Naive thymus-derived CD4-positive, alpha-beta T cell (primary cell): Measurements from ENCODE around the gene CRYL1. TPM values are rescaled to one million over a fixed set of nuclear protein-coding genes. Genes with fewer than 3 reads are reported as not detected.

Source experiments
- ATAC-seq: fragments of 150-1000 bp; cut with Tn5 transposase; 2 replicates; pipeline ENCODE4 v1.10.0; 2021; ENCODE audit warnings: mild to moderate bottlenecking, moderate library complexity
- CTCF ChIA-PET: fragments of 350-600 bp; sonication (Branson Sonifier 250); formaldehyde crosslinking; loops from one replicate; lab custom pipeline; 2021; ENCODE audit warnings: antibody characterized with exemption; lab: Charles Lee
- POLR2A ChIA-PET: fragments of 350-600 bp; sonication (Branson Sonifier 250); formaldehyde crosslinking; loops from one replicate; lab custom pipeline; 2021; ENCODE audit warnings: antibody characterized with exemption, inconsistent platforms; lab: Charles Lee
- DNase-seq, 9 donors: peaks; one replicate each; pipeline versions ENCODE4 v3.0.0 to v3.0.0-alpha.2; 2020 to 2022; ENCODE audit warnings: mixed read lengths in 1 of 9
- H3K27ac ChIP-seq: one replicate; pipeline ENCODE4 v1.7.0; 2013; ENCODE audit warnings: mild to moderate bottlenecking, low read depth, low read length, moderate library complexity
- H3K27me3 ChIP-seq, 2 donors: one replicate each; pipeline ENCODE4 v1.7.0; 2013; ENCODE audit warnings: low read length in 2 of 2, mild to moderate bottlenecking in 2 of 2, moderate library complexity in 2 of 2; ENCODE audit not compliant: control insufficient read depth in 2 of 2, insufficient read depth in 2 of 2
- H3K36me3 ChIP-seq, 3 experiments: 1 replicate in 2 of 3; 2 replicates in 1 of 3; pipeline ENCODE4 v1.7.0; 2013; ENCODE audit warnings: low read length in 3 of 3, mild to moderate bottlenecking in 3 of 3, moderate library complexity in 1 of 3; ENCODE audit not compliant: insufficient read depth in 3 of 3, control insufficient read depth in 2 of 3
- H3K4me1 ChIP-seq, 2 donors: one replicate each; pipeline ENCODE4 v1.7.0; 2013; ENCODE audit warnings: low read length in 2 of 2, mild to moderate bottlenecking in 2 of 2, moderate library complexity in 1 of 2; ENCODE audit not compliant: control insufficient read depth in 2 of 2, insufficient read depth in 2 of 2
- H3K4me3 ChIP-seq: 2 replicates; pipeline ENCODE4 v1.7.0; 2013; ENCODE audit warnings: mild to moderate bottlenecking, low read length
- H3K9me3 ChIP-seq, 3 experiments: 1 replicate in 2 of 3; 2 replicates in 1 of 3; pipeline ENCODE4 v1.7.0; 2013; ENCODE audit warnings: low read length in 3 of 3; ENCODE audit not compliant: control insufficient read depth in 2 of 3
- H3K27ac Mint-ChIP-seq, 9 donors: one replicate each; pipeline ENCODE4 v1.8.0; 2020 to 2022; ENCODE audit warnings: mixed read lengths in 9 of 9, mild to moderate bottlenecking in 8 of 9, moderate library complexity in 5 of 9, inconsistent platforms in 2 of 9
- H3K27me3 Mint-ChIP-seq, 5 donors: one replicate each; pipeline ENCODE4 v1.8.0; 2021 to 2022; ENCODE audit warnings: mixed read lengths in 5 of 5, mild to moderate bottlenecking in 1 of 5
- H3K36me3 Mint-ChIP-seq, 5 donors: one replicate each; pipeline ENCODE4 v1.8.0; 2020 to 2022; ENCODE audit warnings: mixed read lengths in 5 of 5, mild to moderate bottlenecking in 3 of 5, inconsistent platforms in 1 of 5
- H3K4me1 Mint-ChIP-seq, 7 donors: one replicate each; pipeline ENCODE4 v1.8.0; 2020 to 2022; ENCODE audit warnings: mixed read lengths in 7 of 7, mild to moderate bottlenecking in 3 of 7, inconsistent platforms in 1 of 7
- H3K4me3 Mint-ChIP-seq, 10 donors: one replicate each; pipeline ENCODE4 v1.8.0; 2020 to 2022; ENCODE audit warnings: mild to moderate bottlenecking in 10 of 10, mixed read lengths in 10 of 10, moderate library complexity in 6 of 10, inconsistent platforms in 2 of 10
- H3K9me3 Mint-ChIP-seq, 11 donors: one replicate each; pipeline ENCODE4 v1.8.0; 2020 to 2022; ENCODE audit warnings: mixed read lengths in 11 of 11, mild to moderate bottlenecking in 4 of 11, inconsistent platforms in 1 of 11, moderate library complexity in 1 of 11
- intact Hi-C, 2 donors: fragments of 100-400 bp; cut with micrococcal nuclease; formaldehyde crosslinking; loops; one replicate each; pipeline ENCODE4 v1.15.1; 2023
- polyA plus RNA-seq, 2 donors: library from polyadenylated mRNA; unstranded; fragments of 300-500 nt; fragmentation: Illumina TruSeq; gene quantifications; one replicate each; pipeline ENCODE4 v1.2.3, GENCODE V29; 2021
- total RNA-seq, 6 experiments: library from RNA in 5 of 6; stranded (reverse) in 5 of 6; gene quantifications; 1 replicate in 5 of 6; 2 replicates in 1 of 6; pipeline ENCODE4 v1.2.3 and lab custom pipeline; 2021 to 2026

Gene CRYL1
- total and polyA plus RNA-seq, 7 experiments from 2014 or later: 12.3 to 44.1 (median 18.4) TPM

DNA sequence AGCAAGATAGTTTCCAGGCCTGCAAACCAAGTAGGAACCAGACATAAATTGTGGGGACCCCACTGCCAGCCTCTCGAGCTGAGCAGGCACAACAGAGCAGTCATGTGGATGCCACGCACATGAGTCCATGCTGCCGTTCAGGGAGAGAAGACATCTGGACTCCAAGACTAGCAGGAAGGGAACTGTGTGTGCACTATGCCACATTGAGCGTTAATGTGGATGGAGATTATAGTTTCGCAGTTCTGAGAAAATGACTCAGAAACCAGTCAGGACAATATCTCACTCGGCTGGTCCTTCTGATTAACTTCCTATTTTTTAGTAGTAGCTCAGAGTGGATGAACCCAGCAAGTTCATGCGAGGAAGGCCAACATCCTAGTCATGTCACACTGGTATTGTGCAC, 124.9 kb downstream of the CRYL1 start:
- H3K27ac Mint-ChIP-seq: peak overlapping the region in 1 of 9 donors; percentile 27
- H3K4me1 Mint-ChIP-seq: peaks cover 5 to 19% (median 7%) of the 10 kb centered on the region in 7 donors
- intact Hi-C loops: no loop called here
- no peaks in the 10 kb centered on the region for H3K9me3 ChIP-seq
- no peak overlapping the region for H3K4me3 Mint-ChIP-seq
- peaks cover 0 to 7% (median 0%) of the 10 kb centered on the region in 11 donors for H3K9me3 Mint-ChIP-seq
- peaks cover 0 to 30% (median 15%) of the 10 kb centered on the region in 5 donors for H3K36me3 Mint-ChIP-seq
- no peak overlapping the region for H3K4me3 ChIP-seq
- ChIA-PET CTCF (no interaction called here), POLR2A (no interaction called here)
- H3K27me3 Mint-ChIP-seq: no peaks in the 10 kb centered on the region
- no peak for ATAC-seq
- H3K36me3 ChIP-seq: no peaks in the 10 kb centered on the region
- no peaks in the 10 kb centered on the region for H3K27me3 ChIP-seq
- H3K27ac ChIP-seq: no peak overlapping the region
- no peak for DNase-seq
- no peaks in the 10 kb centered on the region for H3K4me1 ChIP-seq

DNA sequence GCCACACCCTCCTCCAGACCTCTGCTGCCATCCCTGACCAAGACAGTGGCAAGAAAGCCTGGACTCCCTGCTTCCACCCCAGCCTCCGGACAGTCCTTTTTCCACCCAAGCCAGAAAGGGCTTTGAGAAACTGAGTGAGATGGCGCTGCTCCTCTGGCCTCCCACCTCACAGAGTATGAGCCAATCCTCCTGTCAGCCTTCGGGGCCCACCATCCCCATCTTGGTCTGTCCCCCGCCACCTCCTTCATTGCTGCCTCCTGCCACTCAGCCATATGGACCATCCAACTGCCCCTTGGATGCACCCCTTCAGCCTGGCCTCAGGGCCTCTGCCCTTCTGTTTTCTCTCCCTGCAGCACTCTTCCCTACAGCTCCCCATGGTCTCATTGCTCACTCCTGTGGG, 125.7 kb downstream of the CRYL1 start:
- CTCF ChIA-PET: no interaction called here
- ATAC-seq (no peak), DNase-seq (no peak)
- POLR2A ChIA-PET: no interaction called here
- intact Hi-C loops: no loop called here
- Mint-ChIP-seq H3K4me1 (peaks cover 5 to 19% (median 7%) of the 10 kb centered on the region in 7 donors), H3K9me3 (peaks cover 0 to 7% (median 0%) of the 10 kb centered on the region in 11 donors), H3K4me3 (no peak overlapping the region), H3K27ac (peak overlapping the region in 2 of 9 donors; percentile 19 to 83), H3K36me3 (peaks cover 0 to 27% (median 15%) of the 10 kb centered on the region in 5 donors), H3K27me3 (no peaks in the 10 kb centered on the region)
- Histone ChIP-seq H3K27me3 (no peaks in the 10 kb centered on the region), H3K9me3 (no peaks in the 10 kb centered on the region), H3K4me1 (no peaks in the 10 kb centered on the region), H3K27ac (no peak overlapping the region), H3K4me3 (no peak overlapping the region), H3K36me3 (no peaks in the 10 kb centered on the region)

DNA sequence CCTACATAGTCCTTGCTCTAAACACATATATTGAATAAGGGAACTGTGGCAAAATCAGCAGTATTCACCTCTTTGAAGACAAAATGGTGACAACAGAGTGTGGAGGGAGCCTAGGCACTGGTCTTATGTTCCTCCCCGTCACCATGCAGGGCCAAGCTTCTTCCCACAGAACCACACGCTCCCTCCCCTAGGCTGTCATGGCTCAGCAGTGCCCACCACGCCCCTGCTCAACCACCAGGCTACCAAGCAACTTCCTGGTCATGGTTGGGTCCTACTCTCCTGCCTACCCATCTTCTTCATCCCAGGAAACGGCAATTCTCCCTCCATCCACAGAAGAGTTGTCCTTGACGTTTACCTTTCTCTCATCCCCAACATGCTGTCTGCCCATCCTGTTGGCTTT, 126.1 kb downstream of the CRYL1 start:
- ChIA-PET POLR2A (no interaction called here), CTCF (no interaction called here)
- H3K9me3 Mint-ChIP-seq: peaks cover 0 to 7% (median 0%) of the 10 kb centered on the region in 11 donors
- H3K27ac ChIP-seq: no peak overlapping the region
- no peak for ATAC-seq
- no peak overlapping the region for H3K4me3 Mint-ChIP-seq
- H3K36me3 Mint-ChIP-seq: peaks cover 0 to 25% (median 15%) of the 10 kb centered on the region in 5 donors
- H3K27me3 ChIP-seq: no peaks in the 10 kb centered on the region
- no peak for DNase-seq
- no peak overlapping the region for H3K4me3 ChIP-seq
- H3K4me1 Mint-ChIP-seq: peaks cover 5 to 19% (median 7%) of the 10 kb centered on the region in 7 donors
- no peaks in the 10 kb centered on the region for H3K36me3 ChIP-seq
- H3K27me3 Mint-ChIP-seq: no peaks in the 10 kb centered on the region
- no peaks in the 10 kb centered on the region for H3K9me3 ChIP-seq
- peak overlapping the region in 2 of 9 donors; percentile 16 to 83 for H3K27ac Mint-ChIP-seq
- intact Hi-C loops: no loop called here
- H3K4me1 ChIP-seq: no peaks in the 10 kb centered on the region

DNA sequence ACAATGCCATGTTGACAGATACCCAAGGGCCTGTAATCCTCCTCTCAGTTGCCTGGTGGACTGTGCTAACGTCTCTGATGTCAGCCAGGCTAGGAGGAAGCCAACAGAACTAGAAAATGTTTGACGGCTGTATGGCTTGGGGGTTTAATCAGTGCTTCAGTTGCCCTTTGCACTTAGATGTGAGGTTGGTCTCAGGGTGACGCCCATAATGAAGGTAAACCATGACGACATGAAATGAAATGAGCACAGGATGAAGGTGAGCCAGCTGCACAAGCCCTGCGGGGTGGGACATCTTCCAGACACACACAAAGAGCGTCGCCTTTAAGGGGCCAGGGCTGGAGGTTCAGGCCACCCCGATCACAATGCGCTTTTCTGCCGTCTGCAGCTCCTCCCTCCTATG, 127.2 kb downstream of the CRYL1 start:
- no peak overlapping the region for H3K27ac Mint-ChIP-seq

DNA sequence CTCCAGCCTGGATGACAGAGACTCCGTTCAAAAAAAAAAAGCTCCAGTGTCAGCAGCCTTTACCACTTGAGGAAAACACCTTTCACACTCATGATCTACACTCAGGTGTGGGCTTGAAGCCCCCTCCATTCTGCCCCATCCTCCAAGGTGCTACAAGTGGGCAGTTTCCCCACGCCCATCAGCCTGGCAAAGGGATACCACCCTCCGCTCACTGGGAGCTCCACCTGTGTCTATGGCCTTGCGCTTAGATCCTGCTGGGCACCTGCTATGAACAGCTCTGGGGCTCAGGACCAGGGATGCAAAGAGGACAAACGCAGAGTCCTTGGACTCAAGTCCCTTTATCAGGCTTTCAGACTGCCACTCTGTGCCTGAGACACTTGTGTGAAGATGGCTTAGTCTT, 127.8 kb downstream of the CRYL1 start:
- ChIA-PET CTCF (no interaction called here), POLR2A (no interaction called here)
- Mint-ChIP-seq H3K27me3 (no peaks in the 10 kb centered on the region), H3K4me1 (peaks cover 5 to 19% (median 7%) of the 10 kb centered on the region in 7 donors), H3K9me3 (peaks cover 0 to 7% (median 0%) of the 10 kb centered on the region in 11 donors), H3K36me3 (peaks cover 0 to 9% (median 5%) of the 10 kb centered on the region in 5 donors), H3K27ac (peak overlapping the region in 1 of 9 donors; percentile 32), H3K4me3 (no peak overlapping the region)
- Histone ChIP-seq H3K4me1 (no peaks in the 10 kb centered on the region), H3K27me3 (no peaks in the 10 kb centered on the region), H3K27ac (no peak overlapping the region), H3K36me3 (no peaks in the 10 kb centered on the region), H3K9me3 (no peaks in the 10 kb centered on the region), H3K4me3 (no peak overlapping the region)
- intact Hi-C loops: no loop called here
- DNase-seq (no peak), ATAC-seq (no peak)

More for the DNA sequence above, 127.2 kb downstream of the CRYL1 start:
- H3K27me3 ChIP-seq: no peaks in the 10 kb centered on the region
- H3K36me3 Mint-ChIP-seq: peaks cover 0 to 14% (median 8%) of the 10 kb centered on the region in 5 donors
- intact Hi-C loops: no loop called here
- no peak overlapping the region for H3K27ac ChIP-seq
- no peaks in the 10 kb centered on the region for H3K4me1 ChIP-seq
- no peak overlapping the region for H3K4me3 Mint-ChIP-seq
- no peaks in the 10 kb centered on the region for H3K27me3 Mint-ChIP-seq
- peaks cover 5 to 19% (median 7%) of the 10 kb centered on the region in 7 donors for H3K4me1 Mint-ChIP-seq
- H3K36me3 ChIP-seq: no peaks in the 10 kb centered on the region
- DNase-seq: no peak
- POLR2A ChIA-PET: no interaction called here
- H3K4me3 ChIP-seq: no peak overlapping the region
- ATAC-seq: no peak
- H3K9me3 Mint-ChIP-seq: peaks cover 0 to 7% (median 0%) of the 10 kb centered on the region in 11 donors
- CTCF ChIA-PET: no interaction called here
- no peaks in the 10 kb centered on the region for H3K9me3 ChIP-seq

DNA sequence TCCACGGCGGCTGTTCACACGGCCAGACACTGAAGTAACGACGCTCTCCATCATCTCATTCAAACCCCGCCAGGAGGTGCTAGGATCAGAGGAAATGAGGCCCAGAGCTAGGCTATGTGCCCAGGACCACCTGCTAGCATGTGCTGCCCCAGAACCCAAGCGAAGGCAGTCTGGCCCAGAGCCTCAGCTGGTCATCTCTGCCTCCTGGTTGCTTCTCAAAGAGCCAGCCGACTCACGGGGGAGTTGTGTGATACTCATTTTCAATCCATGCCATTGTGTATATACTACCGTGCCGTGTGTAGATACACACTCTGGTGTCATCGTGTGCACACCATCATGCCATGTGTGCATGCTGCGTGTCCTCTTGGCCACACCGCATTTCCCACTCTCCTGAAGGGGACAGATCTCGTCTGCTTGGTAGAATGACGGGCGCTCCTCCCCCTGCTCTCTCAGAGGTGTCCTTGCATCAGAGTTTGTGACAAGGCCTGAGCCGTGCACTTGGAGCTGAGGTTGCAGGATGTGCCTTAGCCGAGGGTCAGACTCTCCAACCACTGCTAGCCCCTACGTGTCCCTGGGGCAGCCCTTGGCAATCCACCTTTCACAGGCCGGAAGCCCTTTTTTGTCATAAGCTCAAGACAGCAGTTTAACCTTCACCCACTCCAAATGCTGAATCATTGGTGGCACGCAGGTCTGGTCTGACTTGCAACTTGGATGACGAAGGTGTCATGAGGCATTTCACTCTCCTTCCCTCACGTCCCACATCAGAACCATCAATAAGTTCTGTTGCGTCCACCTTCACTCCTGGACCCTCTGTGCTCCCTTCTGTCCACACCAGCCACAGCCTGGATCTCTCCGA, 130.4 kb downstream of the CRYL1 start:
- peaks cover 0 to 7% (median 0%) of the 10 kb centered on the region in 11 donors for H3K9me3 Mint-ChIP-seq
- H3K4me1 Mint-ChIP-seq: peaks cover 0 to 3% (median 0%) of the 10 kb centered on the region in 7 donors
- no peaks in the 10 kb centered on the region for H3K36me3 ChIP-seq
- ATAC-seq: no peak
- no peaks in the 10 kb centered on the region for H3K9me3 ChIP-seq
- ChIA-PET POLR2A (no interaction called here), CTCF (no interaction called here)
- no peak overlapping the region for H3K4me3 ChIP-seq
- no peaks in the 10 kb centered on the region for H3K4me1 ChIP-seq
- DNase-seq: no peak
- no peaks in the 10 kb centered on the region for H3K27me3 ChIP-seq
- H3K27ac ChIP-seq: no peak overlapping the region
- peaks cover 0 to 9% (median 4%) of the 10 kb centered on the region in 5 donors for H3K36me3 Mint-ChIP-seq
- intact Hi-C loops: no loop called here
- no peak overlapping the region for H3K27ac Mint-ChIP-seq
- no peaks in the 10 kb centered on the region for H3K27me3 Mint-ChIP-seq
- H3K4me3 Mint-ChIP-seq: no peak overlapping the region
